NCI-H2107 treated with DMSO at 0.1 percent for 48 hours (cell line): ENCODE results near the gene MATN4.
A peak's percentile ranks its signal among the peaks of the same experiment; 100 is the strongest.

Source experiments
- DNase-seq: peaks from one replicate; lab custom pipeline; 2025; ENCODE audit not compliant: unreplicated experiment; lab: John Stamatoyannopoulos, UW

MATN4 gene

GRCh38 chr20:45341579-45341938 lies 33.5 kb upstream of the MATN4 start:
- no peak for DNase-seq

- no peak for DNase-seq
Observed at GRCh38 chr20:45340951-45341350, 32.9 kb upstream of the MATN4 start.

- DNase-seq: no peak
Observed at GRCh38 chr20:45340236-45340847, 32.2 kb upstream of the MATN4 start.

GRCh38 chr20:45339799-45340198 lies 31.7 kb upstream of the MATN4 start:
- no peak for DNase-seq

GRCh38 chr20:45339084-45339483 lies 31.0 kb upstream of the MATN4 start:
- no peak for DNase-seq

GRCh38 chr20:45338121-45339030 lies 30.3 kb upstream of the MATN4 start:
- DNase-seq: no peak

GRCh38 chr20:45337367-45338120 lies 29.4 kb upstream of the MATN4 start:
- no peak for DNase-seq

- DNase-seq: no peak
Observed at GRCh38 chr20:45336530-45337366, 28.6 kb upstream of the MATN4 start.

- no peak for DNase-seq
Observed at GRCh38 chr20:45330476-45330875, 22.4 kb upstream of the MATN4 start.

- no peak for DNase-seq
Observed at GRCh38 chr20:45329497-45330319, 21.6 kb upstream of the MATN4 start.

- no peak for DNase-seq
Observed at GRCh38 chr20:45328451-45328850, 20.4 kb upstream of the MATN4 start.

GRCh38 chr20:45325371-45325770 lies 17.3 kb upstream of the MATN4 start:
- no peak for DNase-seq

GRCh38 chr20:45323731-45324130 lies 15.6 kb upstream of the MATN4 start:
- DNase-seq: no peak

- DNase-seq: peak; percentile 19
Observed at GRCh38 chr20:45322952-45323383, 14.9 kb upstream of the MATN4 start.

GRCh38 chr20:45320948-45321595 lies 13.0 kb upstream of the MATN4 start:
- DNase-seq: no peak

GRCh38 chr20:45318948-45319347 lies 10.8 kb upstream of the MATN4 start:
- no peak for DNase-seq

- no peak for DNase-seq
Observed at GRCh38 chr20:45318386-45318939, 10.4 kb upstream of the MATN4 start.

GRCh38 chr20:45317826-45318225 lies 9.7 kb upstream of the MATN4 start:
- no peak for DNase-seq
